Mesothelial cell of epicardium (in vitro differentiated cells): ENCODE data around the gene GPR3. TPM values are rescaled to one million over a fixed set of nuclear protein-coding genes. Genes with fewer than 3 reads are reported as not detected.

Experiments
- DNase-seq, 2 experiments: peaks; one replicate each; pipeline ENCODE4 v3.0.0; 2021; ENCODE audit warnings: low spot score in 2 of 2; ENCODE audit not compliant: unreplicated experiment in 2 of 2
- H3K27ac Mint-ChIP-seq: 2 replicates; pipeline ENCODE4 v1.8.0; 2021; ENCODE audit warnings: mixed read lengths
- H3K27me3 Mint-ChIP-seq: 2 replicates; pipeline ENCODE4 v1.8.0; 2021; ENCODE audit warnings: low read depth, mixed read lengths
- H3K36me3 Mint-ChIP-seq: 2 replicates; pipeline ENCODE4 v1.8.0; 2021; ENCODE audit warnings: mixed read lengths
- H3K4me1 Mint-ChIP-seq: 2 replicates; pipeline ENCODE4 v1.8.0; 2021; ENCODE audit warnings: mixed read lengths
- H3K4me3 Mint-ChIP-seq: 2 replicates; pipeline ENCODE4 v1.8.0; 2021; ENCODE audit warnings: mild to moderate bottlenecking, moderate library complexity, mixed read lengths
- H3K9me3 Mint-ChIP-seq: 2 replicates; pipeline ENCODE4 v1.8.0; 2021; ENCODE audit warnings: mixed read lengths
- total RNA-seq: library from RNA; stranded (reverse); gene quantifications from 3 replicates; pipeline ENCODE4 v1.2.1, GENCODE V29; 2021
- TF ChIP-seq, protein P1 (sequence below): fragments of 200-600 bp; sonication (generic); IDR thresholded peaks from one replicate; pipeline ENCODE4 v1.5.0; 2021; ENCODE audit warnings: antibody characterized with exemption; ENCODE audit not compliant: unreplicated experiment

The GPR3 gene
- total RNA-seq, 1 donor from 2014 or later, result 1.7 TPM

DNA sequence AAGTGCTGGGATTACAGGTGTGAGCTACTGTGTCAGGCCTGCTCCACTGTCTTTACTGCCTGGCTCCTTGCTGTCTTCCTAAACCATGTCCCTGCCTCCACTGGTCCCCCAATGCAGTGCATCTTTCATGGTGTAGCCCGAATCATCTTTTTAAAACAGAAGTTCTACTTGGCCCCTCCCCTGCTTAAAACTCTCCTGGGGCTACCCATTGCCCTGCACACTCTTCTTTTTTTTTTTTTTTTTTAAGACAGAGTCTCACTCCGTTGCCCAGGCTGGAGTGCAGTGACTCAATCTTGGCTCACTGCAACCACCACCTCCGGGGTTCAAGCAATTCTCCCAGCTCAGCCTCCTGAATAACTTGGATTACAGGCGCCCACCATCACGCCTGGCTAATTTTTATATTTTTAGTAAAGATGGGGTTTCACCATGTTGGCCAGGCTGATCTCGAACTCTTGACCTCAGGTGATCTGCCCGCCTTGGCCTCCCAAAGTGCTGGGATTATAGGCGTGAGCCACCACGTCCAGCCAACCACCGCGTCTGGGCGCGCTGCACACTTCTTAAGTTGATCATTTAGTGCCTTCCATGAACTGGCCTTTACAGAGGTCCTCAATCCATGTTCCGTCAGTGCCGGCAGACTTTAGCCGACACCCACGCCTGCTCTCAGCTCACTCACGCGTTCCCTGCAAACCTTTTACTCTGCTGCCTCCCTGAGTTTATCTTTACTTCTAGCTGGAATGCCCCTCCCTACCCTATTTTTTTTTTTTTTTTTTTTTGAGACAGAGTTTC, 20.2 kb upstream of the GPR3 start:
- no peaks in the 10 kb centered on the region for H3K4me1 Mint-ChIP-seq
- H3K36me3 Mint-ChIP-seq, result no peaks in the 10 kb centered on the region
- TF ChIP-seq, protein P1, sequence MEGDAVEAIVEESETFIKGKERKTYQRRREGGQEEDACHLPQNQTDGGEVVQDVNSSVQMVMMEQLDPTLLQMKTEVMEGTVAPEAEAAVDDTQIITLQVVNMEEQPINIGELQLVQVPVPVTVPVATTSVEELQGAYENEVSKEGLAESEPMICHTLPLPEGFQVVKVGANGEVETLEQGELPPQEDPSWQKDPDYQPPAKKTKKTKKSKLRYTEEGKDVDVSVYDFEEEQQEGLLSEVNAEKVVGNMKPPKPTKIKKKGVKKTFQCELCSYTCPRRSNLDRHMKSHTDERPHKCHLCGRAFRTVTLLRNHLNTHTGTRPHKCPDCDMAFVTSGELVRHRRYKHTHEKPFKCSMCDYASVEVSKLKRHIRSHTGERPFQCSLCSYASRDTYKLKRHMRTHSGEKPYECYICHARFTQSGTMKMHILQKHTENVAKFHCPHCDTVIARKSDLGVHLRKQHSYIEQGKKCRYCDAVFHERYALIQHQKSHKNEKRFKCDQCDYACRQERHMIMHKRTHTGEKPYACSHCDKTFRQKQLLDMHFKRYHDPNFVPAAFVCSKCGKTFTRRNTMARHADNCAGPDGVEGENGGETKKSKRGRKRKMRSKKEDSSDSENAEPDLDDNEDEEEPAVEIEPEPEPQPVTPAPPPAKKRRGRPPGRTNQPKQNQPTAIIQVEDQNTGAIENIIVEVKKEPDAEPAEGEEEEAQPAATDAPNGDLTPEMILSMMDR, result no peak
- H3K4me3 Mint-ChIP-seq, result no peak overlapping the region
- no peaks in the 10 kb centered on the region for H3K9me3 Mint-ChIP-seq
- no peak overlapping the region for H3K27ac Mint-ChIP-seq
- DNase-seq, result no peak
- H3K27me3 Mint-ChIP-seq, result no peaks in the 10 kb centered on the region

DNA sequence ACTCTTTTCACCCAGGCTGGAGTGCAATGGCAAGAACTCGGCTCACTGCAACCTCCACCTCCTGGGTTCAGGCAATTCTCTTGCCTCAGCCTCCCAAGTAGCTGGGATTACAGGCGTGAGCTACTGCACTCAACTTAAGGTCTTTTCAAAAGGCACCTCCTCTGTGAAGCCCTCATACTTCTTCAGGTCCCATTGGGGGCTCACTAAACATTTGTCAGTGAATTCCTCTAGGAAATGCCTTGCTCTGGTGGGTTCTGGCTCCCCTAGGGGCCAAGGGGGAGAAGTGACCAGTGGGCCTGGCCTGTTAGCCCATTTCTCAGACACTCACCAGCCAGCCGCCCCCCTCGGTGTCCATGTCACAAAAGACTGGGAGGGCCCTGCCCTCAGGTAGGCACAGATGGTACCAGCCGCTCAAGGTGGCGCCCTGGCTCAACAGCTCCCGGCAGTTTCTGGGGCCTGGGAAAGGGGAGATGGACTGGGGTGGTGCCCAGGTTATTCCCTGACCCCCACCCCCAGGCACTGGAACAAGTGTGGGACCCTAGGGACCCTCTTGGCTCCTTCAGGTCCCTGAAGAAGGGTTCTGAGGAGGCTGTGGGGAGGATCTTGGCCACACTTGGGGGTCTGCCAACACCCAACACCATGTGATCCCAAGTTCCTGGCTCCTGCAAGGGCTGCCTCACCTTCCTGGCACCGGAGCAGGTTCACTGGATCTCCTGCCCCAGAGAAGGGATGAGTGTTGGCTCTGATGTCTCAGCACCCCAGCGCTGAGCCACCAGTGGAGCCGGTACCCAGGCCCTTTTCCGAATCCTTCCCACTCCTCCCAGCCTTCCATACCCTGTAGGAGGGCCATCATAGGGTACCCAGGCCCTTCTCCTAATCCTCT, 19.4 kb upstream of the GPR3 start:
- H3K36me3 Mint-ChIP-seq, result no peaks in the 10 kb centered on the region
- no peaks in the 10 kb centered on the region for H3K27me3 Mint-ChIP-seq
- no peaks in the 10 kb centered on the region for H3K9me3 Mint-ChIP-seq
- TF ChIP-seq, protein P1, result no peak
- no peak overlapping the region for H3K4me3 Mint-ChIP-seq
- H3K4me1 Mint-ChIP-seq, result peaks cover under 1% of the 10 kb centered on the region
- DNase-seq, result no peak
- H3K27ac Mint-ChIP-seq, result no peak overlapping the region

DNA sequence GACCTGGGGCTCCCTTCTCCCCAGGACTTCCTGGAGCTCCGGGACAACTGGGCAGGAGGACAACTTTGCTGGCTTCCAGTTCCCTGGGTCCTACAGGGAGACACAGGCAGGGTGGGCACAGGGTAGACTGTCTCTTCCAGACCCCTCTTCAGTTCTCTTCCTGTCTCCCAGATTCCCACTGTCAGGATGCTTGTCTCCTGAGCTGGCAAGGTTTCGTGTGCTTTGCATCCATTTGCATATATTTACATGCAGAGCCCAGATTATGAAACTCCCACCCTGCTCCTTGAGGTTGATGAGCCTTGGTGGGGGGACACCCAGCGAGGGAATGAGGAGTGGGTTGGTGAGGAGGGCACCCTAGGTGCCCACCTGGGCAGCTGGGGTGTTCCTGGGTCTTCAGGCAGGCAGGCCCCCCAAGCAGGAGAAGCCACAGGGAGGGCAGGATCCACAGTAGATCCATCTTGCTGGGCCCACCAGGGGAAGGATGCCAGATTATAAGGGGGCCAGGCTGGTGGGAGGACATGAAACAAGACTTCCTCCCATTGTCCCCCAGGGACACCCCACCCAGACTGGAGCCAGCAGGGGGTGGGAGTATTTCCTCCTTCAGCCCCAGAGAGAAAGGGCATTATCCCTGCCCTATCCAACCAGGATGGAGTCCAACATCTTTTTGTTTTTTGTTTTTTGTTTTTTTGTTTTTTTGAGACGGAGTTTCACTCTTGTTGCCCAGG, 17.9 kb upstream of the GPR3 start, which contains the start of gene FCN3:
FCN3 (minus strand) TSS at position 463 of the 725 bp plus-strand sequence; CDS start at position 457, 6 bp downstream.
- peaks cover 2% of the 10 kb centered on the region for H3K4me1 Mint-ChIP-seq
- TF ChIP-seq, protein P1, result no peak
- no peak for DNase-seq
- H3K4me3 Mint-ChIP-seq, result no peak within 1 kb of the TSS
- H3K36me3 Mint-ChIP-seq, result no peaks in the 10 kb centered on the region
- no peak within 1 kb of the TSS for H3K27ac Mint-ChIP-seq
- no peaks in the 10 kb centered on the region for H3K9me3 Mint-ChIP-seq
- no peaks in the 10 kb centered on the region for H3K27me3 Mint-ChIP-seq

DNA sequence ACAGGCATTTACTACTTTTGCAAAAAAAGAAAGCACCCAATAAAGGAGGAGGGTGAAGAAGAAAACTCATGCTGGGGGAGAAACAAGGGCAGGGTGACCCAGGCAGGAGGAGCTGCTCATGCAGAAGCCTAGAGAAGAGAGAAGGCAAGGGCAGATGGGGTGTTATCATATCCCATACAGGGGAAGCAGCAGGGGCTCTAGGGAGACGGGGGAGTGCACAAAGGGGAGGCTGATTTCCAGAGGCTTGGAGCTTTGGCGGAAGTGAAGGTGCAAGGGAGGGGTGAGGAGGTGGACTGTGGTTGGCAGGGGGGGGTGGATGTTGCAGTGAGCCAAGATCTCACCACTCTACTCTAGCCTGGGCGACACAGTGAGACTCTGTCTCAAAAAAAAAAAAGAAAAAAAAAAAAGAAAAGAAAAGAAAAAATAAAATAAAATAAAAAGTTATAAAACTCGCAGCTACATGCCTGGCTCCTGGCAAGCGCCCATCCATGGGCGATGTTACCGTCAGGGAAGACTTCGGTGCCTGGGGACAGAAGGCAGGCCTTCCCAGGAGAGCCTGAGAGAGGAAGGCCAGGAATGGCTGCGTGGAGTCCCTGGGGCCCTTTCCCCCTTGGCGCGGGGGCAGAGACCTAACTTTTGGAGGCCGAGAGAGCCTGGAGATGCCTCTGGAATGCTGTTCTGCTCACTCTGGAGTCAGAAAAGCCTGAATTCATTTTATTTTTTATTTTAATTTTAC, 14.5 kb upstream of the GPR3 start:
- DNase-seq, result no peak
- Mint-ChIP-seq H3K27ac (no peak overlapping the region), H3K27me3 (peaks cover 13% of the 10 kb centered on the region), H3K4me3 (no peak overlapping the region), H3K36me3 (no peaks in the 10 kb centered on the region), H3K9me3 (no peaks in the 10 kb centered on the region), H3K4me1 (peaks cover 8% of the 10 kb centered on the region)
- TF ChIP-seq, protein P1, result no peak

DNA sequence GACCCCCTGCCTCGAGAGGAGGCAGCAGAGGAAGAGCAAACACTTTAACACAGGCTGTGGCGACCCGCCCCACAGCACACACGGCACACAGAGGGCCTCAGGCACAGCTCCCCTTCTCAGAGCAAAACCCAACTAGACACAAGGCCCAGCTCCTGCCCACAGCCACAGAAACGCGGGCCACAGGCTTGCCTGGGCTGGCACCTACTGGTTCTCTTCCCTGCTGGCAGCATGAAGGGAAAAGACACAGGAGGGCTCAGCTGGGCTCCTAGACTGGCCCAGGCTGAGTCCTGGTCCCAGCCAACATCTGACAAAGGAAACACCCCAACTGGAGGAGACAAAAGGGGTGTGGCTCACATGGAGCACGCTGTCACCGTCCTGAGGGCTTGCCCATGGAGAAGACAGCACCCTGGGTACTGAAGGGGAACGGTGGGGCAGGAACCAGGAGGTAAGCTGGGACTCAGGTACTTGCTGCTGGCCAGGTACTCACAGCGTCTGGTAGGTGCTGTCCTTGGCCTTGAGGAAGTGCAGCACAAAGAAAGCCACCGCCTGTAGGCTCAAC, 12.8 kb upstream of the GPR3 start:
- no peak overlapping the region for H3K4me3 Mint-ChIP-seq

More for the DNA sequence above, 12.8 kb upstream of the GPR3 start:
- H3K27me3 Mint-ChIP-seq, result peaks cover 16% of the 10 kb centered on the region
- H3K36me3 Mint-ChIP-seq, result no peaks in the 10 kb centered on the region
- peaks cover 8% of the 10 kb centered on the region for H3K4me1 Mint-ChIP-seq
- no peak for DNase-seq
- no peak overlapping the region for H3K27ac Mint-ChIP-seq
- TF ChIP-seq, protein P1, result no peak
- H3K9me3 Mint-ChIP-seq, result no peaks in the 10 kb centered on the region
